GM12878 (cell line): Measurements from ENCODE around the gene CORO1C. TPM values are rescaled to one million over a fixed set of nuclear protein-coding genes. Genes with fewer than 3 reads are reported as not detected.

Source experiments
- ATF7 ChIP-seq: fragments of 450-650 bp; IDR thresholded peaks from 2 replicates; pipeline ENCODE4 v1.6.1; 2016; ENCODE audit warnings: low read depth, mild to moderate bottlenecking
- CHD4 ChIP-seq: fragments of 200-600 bp; sonication (generic); IDR thresholded peaks from 2 replicates; pipeline ENCODE4 v1.6.1; 2016; ENCODE audit warnings: mild to moderate bottlenecking
- EGR1 ChIP-seq, 2 experiments: IDR thresholded peaks; 1 replicate in 1 of 2; 2 replicates in 1 of 2; pipeline ENCODE4 v1.6.1; 2011 to 2012; ENCODE audit warnings: low read depth in 2 of 2, low read length in 2 of 2, borderline replicate concordance in 1 of 2, mild to moderate bottlenecking in 1 of 2, moderate library complexity in 1 of 2
- FOXM1 ChIP-seq: IDR thresholded peaks from 2 replicates; pipeline ENCODE4 v1.6.1; 2012; ENCODE audit warnings: low read depth, mild to moderate bottlenecking, inconsistent platforms, low read length, moderate library complexity
- HCFC1 ChIP-seq: fragments of 150-350 bp; IDR thresholded peaks from 2 replicates; pipeline ENCODE4 v1.6.1; 2014; ENCODE audit warnings: low read length
- MYC ChIP-seq: IDR thresholded peaks from 2 replicates; pipeline ENCODE4 v1.6.1; 2011; ENCODE audit warnings: mild to moderate bottlenecking, low read length, moderate library complexity, inconsistent platforms; ENCODE audit not compliant: insufficient read depth, insufficient replicate concordance, insufficient read length, severe bottlenecking
- NBN ChIP-seq: fragments of 450-650 bp; IDR thresholded peaks from 2 replicates; pipeline ENCODE4 v1.6.1; 2016
- NFIC ChIP-seq: IDR thresholded peaks from 2 replicates; pipeline ENCODE4 v1.6.1; 2012; ENCODE audit warnings: low read depth, mild to moderate bottlenecking, inconsistent platforms, low read length, moderate library complexity
- NFYA ChIP-seq: IDR thresholded peaks from 2 replicates; pipeline ENCODE4 v1.6.1; 2011; ENCODE audit warnings: low read depth, mild to moderate bottlenecking, low read length, improper control_type of control experiment, borderline replicate concordance
- NFYB ChIP-seq: IDR thresholded peaks from 2 replicates; pipeline ENCODE4 v1.6.1; 2011; ENCODE audit warnings: low read depth, mild to moderate bottlenecking, low read length, improper control_type of control experiment, moderate library complexity; ENCODE audit not compliant: insufficient read depth
- PAX8 ChIP-seq: fragments of 450-650 bp; IDR thresholded peaks from 2 replicates; pipeline ENCODE4 v1.6.1; 2017; ENCODE audit warnings: mild to moderate bottlenecking, moderate library complexity
- POLR2A ChIP-seq: IDR thresholded peaks from 2 replicates; pipeline ENCODE4 v1.6.1; 2011; ENCODE audit warnings: low read depth, mild to moderate bottlenecking, low read length
- POLR2AphosphoS2 ChIP-seq: IDR thresholded peaks from 2 replicates; pipeline ENCODE4 v1.6.1; 2011; ENCODE audit warnings: low read depth, mild to moderate bottlenecking, low read length, improper control_type of control experiment, moderate library complexity
- SMARCA5 ChIP-seq: fragments of 450-650 bp; IDR thresholded peaks from 2 replicates; pipeline ENCODE4 v1.6.1; 2017; ENCODE audit warnings: mild to moderate bottlenecking
- SP1 ChIP-seq: IDR thresholded peaks from one replicate; pipeline ENCODE4 v1.6.1; 2011; ENCODE audit warnings: low read depth, low read length
- SPI1 ChIP-seq: IDR thresholded peaks from 2 replicates; pipeline ENCODE4 v1.6.1; 2011; ENCODE audit warnings: low read depth, mild to moderate bottlenecking, low read length, moderate library complexity, borderline replicate concordance; ENCODE audit not compliant: insufficient read depth
- ZZZ3 ChIP-seq: IDR thresholded peaks from 2 replicates; pipeline ENCODE4 v1.6.1; 2011; ENCODE audit warnings: low read depth; ENCODE audit not compliant: control insufficient read depth, insufficient read length
- polyA plus RNA-seq, 11 experiments: library from polyadenylated mRNA; depleted of rRNA in 4 of 11; unstranded in 6 of 11; stranded (reverse) in 5 of 11; fragments of >200 nt; fragmentation: Nextera tagmentation in 4 of 11; fragmentation: Illumina TruSeq in 1 of 11; extraction: Ambion mirVana in 4 of 11; extraction: Trizol in 1 of 11; gene quantifications; 1 replicate in 1 of 11; 2 replicates in 10 of 11; pipeline versions ENCODE4 v1.2.1 to v1.2.3, GENCODE V29; 2011 to 2016; ENCODE audit warnings: inconsistent platforms in 2 of 11, missing spikeins in 2 of 11, low read depth in 1 of 11
- total RNA-seq, 4 experiments: library from RNA; depleted of rRNA in 3 of 4; stranded (reverse); fragments of >200 nt in 3 of 4; fragmentation: Illumina TruSeq in 1 of 4; extraction: Trizol in 1 of 4; gene quantifications; 2 replicates each; pipeline versions ENCODE4 v1.2.1 to v1.2.3, GENCODE V29; 2013 to 2021
- TF ChIP-seq, protein P1 (sequence below): IDR thresholded peaks from 2 replicates; pipeline ENCODE4 v1.6.1; 2011; ENCODE audit warnings: borderline replicate concordance, low read depth, mild to moderate bottlenecking, moderate library complexity, mixed read lengths, low read length; ENCODE audit not compliant: insufficient read depth; ENCODE audit errors: extremely low read length
- TF ChIP-seq, protein P2 (sequence below): IDR thresholded peaks from 2 replicates; pipeline ENCODE4 v1.6.1; 2011; ENCODE audit warnings: low read depth, mild to moderate bottlenecking, low read length, moderate library complexity, borderline replicate concordance; ENCODE audit errors: extremely low read depth
- TF ChIP-seq, protein P3 (sequence below): fragments of 450-650 bp; IDR thresholded peaks from 2 replicates; pipeline ENCODE4 v1.6.1; 2018; ENCODE audit warnings: mild to moderate bottlenecking, low read depth, moderate library complexity; ENCODE audit not compliant: partially characterized antibody
- TF ChIP-seq, protein P4 (sequence below): fragments of 450-650 bp; formaldehyde crosslinking; IDR thresholded peaks from 2 replicates; pipeline ENCODE4 v1.4.0; 2022; ENCODE audit warnings: mild to moderate bottlenecking, moderate library complexity

The CORO1C gene
- total and polyA plus RNA-seq, 10 of the 15 experiments (the other 5 are each of a cell fraction or from before 2014, with no cell fraction given), result 52.7 to 254 (median 171) TPM

DNA sequence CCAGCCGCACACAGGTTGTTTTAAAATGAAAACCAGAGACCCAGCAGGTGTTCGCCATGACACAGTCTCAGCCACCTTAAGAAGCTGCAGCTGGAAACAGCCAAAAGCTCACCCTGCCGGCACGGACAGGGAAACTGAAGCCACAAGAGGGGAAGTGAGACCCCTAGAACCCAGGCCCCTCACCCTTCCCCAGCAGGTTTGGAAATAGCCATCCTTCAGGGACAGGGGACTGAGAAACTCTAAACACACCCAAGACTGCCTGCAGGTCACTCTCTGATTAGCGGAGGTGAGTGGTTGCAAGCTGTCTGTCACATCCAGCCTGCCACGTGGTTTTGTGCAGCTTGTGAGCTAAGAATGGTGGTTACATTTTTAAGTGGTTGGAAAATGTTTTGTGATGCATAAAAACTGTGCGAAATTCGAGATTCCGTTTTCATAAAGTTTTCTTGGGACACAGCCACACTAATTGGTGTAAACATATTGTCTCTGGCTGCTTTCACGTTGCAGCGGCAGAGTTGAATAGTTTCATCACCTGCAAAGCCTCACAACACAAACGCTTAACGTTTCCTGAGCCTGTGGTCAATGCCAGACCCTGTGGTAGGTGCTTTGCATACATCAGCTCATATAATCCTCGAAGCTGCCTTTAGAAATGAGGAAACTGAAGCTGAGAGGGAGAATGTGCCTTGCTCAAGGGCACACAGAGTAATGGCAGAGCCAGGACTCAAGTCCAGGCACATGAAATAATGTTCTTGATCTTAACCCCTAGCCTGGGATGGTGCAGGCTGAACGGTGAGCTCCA lies 95.9 kb downstream of the CORO1C start (continued):
- TF ChIP-seq, protein P1, sequence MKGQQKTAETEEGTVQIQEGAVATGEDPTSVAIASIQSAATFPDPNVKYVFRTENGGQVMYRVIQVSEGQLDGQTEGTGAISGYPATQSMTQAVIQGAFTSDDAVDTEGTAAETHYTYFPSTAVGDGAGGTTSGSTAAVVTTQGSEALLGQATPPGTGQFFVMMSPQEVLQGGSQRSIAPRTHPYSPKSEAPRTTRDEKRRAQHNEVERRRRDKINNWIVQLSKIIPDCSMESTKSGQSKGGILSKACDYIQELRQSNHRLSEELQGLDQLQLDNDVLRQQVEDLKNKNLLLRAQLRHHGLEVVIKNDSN, result peak; percentile 54
- no peak for TF ChIP-seq ZZZ3
- TF ChIP-seq NBN, result peak; percentile 89; the same call in 1 of the 2 replicates
- TF ChIP-seq SP1, result peak; percentile 63
- TF ChIP-seq NFYB, result 0 out of 2 replicates have a peak, but pooled peaks have one; percentile 7
- peak; percentile 99 for TF ChIP-seq POLR2AphosphoS2
- TF ChIP-seq EGR1 (IDR thresholded peaks at IDR 0.05; ENCODE audit: borderline replicate concordance in 1 of 2, low read depth in 2 of 2, low read length in 2 of 2), result no peak; a peak in 1 of 3 replicates
- TF ChIP-seq, protein P2, sequence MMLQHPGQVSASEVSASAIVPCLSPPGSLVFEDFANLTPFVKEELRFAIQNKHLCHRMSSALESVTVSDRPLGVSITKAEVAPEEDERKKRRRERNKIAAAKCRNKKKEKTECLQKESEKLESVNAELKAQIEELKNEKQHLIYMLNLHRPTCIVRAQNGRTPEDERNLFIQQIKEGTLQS, result no peak
- no peak for TF ChIP-seq CHD4
- TF ChIP-seq HCFC1, result no peak
- peak; percentile 95 for TF ChIP-seq POLR2A
- TF ChIP-seq NFIC, result peak; percentile 57
- no peak for TF ChIP-seq NFYA
- no peak for TF ChIP-seq MYC
- TF ChIP-seq, protein P3, sequence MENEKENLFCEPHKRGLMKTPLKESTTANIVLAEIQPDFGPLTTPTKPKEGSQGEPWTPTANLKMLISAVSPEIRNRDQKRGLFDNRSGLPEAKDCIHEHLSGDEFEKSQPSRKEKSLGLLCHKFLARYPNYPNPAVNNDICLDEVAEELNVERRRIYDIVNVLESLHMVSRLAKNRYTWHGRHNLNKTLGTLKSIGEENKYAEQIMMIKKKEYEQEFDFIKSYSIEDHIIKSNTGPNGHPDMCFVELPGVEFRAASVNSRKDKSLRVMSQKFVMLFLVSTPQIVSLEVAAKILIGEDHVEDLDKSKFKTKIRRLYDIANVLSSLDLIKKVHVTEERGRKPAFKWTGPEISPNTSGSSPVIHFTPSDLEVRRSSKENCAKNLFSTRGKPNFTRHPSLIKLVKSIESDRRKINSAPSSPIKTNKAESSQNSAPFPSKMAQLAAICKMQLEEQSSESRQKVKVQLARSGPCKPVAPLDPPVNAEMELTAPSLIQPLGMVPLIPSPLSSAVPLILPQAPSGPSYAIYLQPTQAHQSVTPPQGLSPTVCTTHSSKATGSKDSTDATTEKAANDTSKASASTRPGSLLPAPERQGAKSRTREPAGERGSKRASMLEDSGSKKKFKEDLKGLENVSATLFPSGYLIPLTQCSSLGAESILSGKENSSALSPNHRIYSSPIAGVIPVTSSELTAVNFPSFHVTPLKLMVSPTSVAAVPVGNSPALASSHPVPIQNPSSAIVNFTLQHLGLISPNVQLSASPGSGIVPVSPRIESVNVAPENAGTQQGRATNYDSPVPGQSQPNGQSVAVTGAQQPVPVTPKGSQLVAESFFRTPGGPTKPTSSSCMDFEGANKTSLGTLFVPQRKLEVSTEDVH, result no peak
- TF ChIP-seq, protein P4, sequence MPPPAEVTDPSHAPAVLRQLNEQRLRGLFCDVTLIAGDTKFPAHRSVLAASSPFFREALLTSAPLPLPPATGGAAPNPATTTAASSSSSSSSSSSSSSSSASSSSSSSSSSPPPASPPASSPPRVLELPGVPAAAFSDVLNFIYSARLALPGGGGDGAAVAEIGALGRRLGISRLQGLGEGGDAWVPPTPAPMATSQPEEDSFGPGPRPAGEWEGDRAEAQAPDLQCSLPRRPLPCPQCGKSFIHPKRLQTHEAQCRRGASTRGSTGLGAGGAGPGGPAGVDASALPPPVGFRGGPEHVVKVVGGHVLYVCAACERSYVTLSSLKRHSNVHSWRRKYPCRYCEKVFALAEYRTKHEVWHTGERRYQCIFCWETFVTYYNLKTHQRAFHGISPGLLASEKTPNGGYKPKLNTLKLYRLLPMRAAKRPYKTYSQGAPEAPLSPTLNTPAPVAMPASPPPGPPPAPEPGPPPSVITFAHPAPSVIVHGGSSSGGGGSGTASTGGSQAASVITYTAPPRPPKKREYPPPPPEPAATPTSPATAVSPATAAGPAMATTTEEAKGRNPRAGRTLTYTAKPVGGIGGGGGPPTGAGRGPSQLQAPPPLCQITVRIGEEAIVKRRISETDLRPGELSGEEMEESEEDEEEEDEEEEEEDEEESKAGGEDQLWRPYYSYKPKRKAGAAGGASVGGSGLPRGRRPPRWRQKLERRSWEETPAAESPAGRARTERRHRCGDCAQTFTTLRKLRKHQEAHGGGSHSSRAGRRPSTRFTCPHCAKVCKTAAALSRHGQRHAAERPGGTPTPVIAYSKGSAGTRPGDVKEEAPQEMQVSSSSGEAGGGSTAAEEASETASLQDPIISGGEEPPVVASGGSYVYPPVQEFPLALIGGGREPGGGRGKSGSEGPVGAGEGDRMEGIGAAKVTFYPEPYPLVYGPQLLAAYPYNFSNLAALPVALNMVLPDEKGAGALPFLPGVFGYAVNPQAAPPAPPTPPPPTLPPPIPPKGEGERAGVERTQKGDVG (CRISPR knock-in tag), result no peak
- TF ChIP-seq FOXM1, result no peak
- peak; percentile 86 for TF ChIP-seq ATF7
- peak; percentile 92 for TF ChIP-seq SPI1
- TF ChIP-seq PAX8, result no peak
- TF ChIP-seq SMARCA5, result peak; percentile 3
